LNCaP clone FGC (cell line): ENCODE data around the gene SLC38A10.

ENCODE experiments used
- DNase-seq: peaks from one replicate; pipeline ENCODE4 v3.0.0-alpha.2; 2011; ENCODE audit warnings: low read depth
- H3K4me3 ChIP-seq: 2 replicates; pipeline ENCODE4 v1.5.1; 2011; ENCODE audit warnings: mild to moderate bottlenecking, low read depth, low read length, control low read depth
- TF ChIP-seq, protein P1 (sequence below): IDR thresholded peaks from 2 replicates; pipeline ENCODE4 v1.5.1; 2012; ENCODE audit warnings: mild to moderate bottlenecking; ENCODE audit not compliant: control insufficient read depth, insufficient read depth; ENCODE audit errors: extremely low read depth

Gene SLC38A10

DNA sequence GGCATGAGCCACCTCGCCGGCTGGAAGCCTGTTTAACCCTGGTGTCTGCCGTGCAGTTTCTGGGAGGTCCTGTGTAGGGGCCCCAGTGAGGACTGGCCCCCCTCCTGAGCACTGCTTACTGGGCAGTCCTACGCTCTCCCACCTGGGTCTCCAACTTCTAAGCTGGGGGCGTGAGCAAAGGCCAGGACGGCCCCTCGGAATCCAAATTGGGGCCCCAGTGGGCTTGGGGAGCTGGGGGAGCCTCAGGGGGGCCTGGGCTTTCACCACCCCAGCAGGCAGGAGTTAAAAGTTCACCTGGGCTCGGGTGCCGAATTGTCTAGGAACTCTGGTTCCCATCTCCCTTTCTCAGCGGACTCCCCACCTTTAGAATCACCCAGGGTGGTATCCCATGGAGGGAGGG lies 7.2 kb upstream of the SLC38A10 start:
- TF ChIP-seq, protein P1, sequence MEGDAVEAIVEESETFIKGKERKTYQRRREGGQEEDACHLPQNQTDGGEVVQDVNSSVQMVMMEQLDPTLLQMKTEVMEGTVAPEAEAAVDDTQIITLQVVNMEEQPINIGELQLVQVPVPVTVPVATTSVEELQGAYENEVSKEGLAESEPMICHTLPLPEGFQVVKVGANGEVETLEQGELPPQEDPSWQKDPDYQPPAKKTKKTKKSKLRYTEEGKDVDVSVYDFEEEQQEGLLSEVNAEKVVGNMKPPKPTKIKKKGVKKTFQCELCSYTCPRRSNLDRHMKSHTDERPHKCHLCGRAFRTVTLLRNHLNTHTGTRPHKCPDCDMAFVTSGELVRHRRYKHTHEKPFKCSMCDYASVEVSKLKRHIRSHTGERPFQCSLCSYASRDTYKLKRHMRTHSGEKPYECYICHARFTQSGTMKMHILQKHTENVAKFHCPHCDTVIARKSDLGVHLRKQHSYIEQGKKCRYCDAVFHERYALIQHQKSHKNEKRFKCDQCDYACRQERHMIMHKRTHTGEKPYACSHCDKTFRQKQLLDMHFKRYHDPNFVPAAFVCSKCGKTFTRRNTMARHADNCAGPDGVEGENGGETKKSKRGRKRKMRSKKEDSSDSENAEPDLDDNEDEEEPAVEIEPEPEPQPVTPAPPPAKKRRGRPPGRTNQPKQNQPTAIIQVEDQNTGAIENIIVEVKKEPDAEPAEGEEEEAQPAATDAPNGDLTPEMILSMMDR: no peak
- no peak overlapping the region for H3K4me3 ChIP-seq
- DNase-seq: no peak

DNA sequence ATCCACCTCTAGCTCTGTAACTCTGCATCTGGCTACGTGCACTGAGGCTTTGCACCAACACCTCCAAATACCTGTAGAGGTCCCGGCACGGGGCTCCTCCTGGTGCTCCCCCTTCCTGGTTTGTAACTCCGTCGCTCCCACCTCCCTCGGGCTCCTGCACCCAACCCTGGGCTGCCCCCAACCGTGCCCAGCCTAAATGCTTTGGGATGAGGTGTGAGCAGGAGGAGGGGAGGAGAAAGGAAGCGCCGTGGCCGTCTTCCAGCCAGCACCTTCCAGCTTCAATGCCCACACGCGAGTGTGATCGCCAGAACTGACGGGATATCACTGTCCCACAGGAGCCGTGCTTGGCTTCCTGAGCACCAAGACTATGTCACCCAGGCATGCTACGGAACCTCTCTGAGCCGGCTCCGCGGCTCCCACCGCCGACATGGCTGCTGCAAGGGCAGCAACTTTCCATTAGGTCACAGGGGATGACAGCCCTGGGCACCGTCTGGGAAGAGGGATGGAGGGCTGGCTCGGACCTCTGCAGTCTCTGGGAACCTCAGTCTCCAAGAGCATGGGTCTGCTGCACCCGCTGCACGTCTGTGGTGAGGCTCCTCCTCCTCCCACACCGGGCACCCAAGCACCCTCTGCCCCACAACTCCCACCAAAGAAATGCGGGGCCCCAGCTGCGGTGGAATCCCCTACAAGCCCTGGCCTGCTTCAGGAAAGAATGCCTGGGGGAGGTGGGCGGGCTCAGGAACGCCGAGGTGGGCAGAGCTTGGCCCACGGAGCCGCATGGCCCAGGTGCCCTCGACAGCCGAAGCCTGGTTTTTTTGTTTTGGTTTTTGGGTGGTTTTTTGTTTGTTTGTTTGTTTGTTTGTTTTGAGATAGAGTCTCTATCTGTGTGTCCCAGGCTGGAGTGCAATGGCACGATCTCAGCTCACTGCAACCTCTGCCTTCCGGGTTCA lies 6.4 kb upstream of the SLC38A10 start:
- DNase-seq: no peak
- H3K4me3 ChIP-seq: no peak overlapping the region
- TF ChIP-seq, protein P1: no peak

DNA sequence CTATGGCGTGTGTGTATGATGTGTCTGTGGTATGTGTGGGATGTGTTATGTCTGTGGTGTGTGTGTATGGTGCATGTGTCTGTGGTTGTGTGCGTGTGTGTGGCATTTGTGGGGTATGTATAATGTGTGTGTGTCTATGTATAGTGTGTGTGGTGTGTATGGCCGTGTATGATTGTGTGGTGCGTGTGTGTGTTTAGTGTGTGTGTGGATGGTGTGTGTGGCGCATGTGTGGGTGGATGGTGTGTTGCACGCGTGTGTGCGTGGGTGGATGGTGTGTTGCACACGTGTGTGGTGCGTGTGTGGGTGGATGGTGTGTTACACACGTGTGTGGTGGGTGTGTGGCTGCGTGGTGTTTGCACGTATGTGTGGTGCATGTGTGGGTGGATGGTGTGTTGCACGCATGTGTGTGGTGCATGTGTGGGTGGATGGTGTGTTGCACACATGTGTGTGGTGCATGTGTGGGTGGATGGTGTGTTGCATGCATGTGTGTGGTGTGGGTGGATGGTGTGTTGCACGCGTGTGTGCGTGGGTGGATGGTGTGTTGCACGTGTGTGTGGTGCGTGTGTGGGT lies 5.6 kb upstream of the SLC38A10 start:
- no peak overlapping the region for H3K4me3 ChIP-seq
- TF ChIP-seq, protein P1: no peak
- no peak for DNase-seq

- DNase-seq: no peak
- TF ChIP-seq, protein P1: no peak
- H3K4me3 ChIP-seq: no peak overlapping the region
These were observed 4.9 kb upstream of the SLC38A10 start for GRCh38 chr17:81299846-81300585.

GRCh38 chr17:81298991-81299738 lies 4.1 kb upstream of the SLC38A10 start:
- no peak for DNase-seq

More at GRCh38 chr17:81298991-81299738, 4.1 kb upstream of the SLC38A10 start:
- H3K4me3 ChIP-seq: no peak overlapping the region
- TF ChIP-seq, protein P1: no peak
